IPS DF 4.7 (cell line): ENCODE measurements around the gene LIM2.

ENCODE experiments used
- DNase-seq: peaks from one replicate; pipeline ENCODE4 v3.0.0-alpha.2; 2013; ENCODE audit warnings: low spot score; ENCODE audit errors: extremely low read depth

Gene LIM2

GRCh38 chr19:51365965-51366388 is 21.8 kb downstream of the LIM2 start, which contains the start of gene ETFB:
Gene ETFB, minus strand, starts transcription at chr19:51366388. Its CDS starts 62 bp downstream, at chr19:51366326.
- DNase-seq: no peak

GRCh38 chr19:51365211-51365964 is 22.4 kb downstream of the LIM2 start:
- no peak for DNase-seq

DNA sequence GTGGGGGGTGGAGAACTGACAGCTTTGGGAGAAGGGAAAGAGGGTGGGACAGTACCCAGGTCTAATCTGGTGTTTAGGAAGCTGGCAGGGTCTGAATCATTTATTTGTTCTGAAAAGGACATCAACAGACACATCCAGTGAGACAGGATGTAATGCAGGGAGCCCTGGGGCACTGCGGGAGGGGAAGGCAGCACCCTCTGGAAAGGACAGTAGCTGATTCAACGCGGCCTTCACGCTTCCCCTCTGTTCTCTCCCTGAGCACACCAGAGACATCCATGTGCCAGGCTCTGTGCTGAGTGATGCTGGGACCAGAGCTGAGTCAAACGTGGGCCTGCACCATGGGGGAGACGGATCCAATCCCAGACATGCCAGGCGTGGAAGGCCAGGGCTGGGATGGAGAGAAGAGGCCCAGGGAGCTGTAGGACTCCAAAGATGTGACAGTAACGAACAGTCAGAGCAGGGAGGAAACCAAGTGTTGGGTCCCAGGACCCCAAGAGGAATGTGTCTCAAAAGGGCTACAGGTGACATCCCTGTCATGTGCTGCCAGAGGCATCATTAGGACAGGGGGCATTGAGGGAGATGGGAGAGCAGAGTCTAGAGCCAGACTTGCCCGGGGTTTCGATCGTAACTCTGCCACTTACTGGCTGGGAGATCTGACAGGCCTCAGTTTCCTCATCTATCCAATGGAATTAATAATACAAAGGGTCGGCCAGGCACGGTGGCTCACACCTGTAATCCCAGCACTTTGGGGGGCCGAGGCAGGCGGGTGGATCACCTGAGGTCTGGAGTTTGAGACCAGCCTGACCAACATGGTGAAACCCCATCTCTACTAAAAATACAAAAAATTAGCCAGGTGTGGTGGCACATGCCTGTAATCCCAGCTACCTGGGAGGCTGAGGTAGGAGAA is 23.3 kb downstream of the LIM2 start:
- DNase-seq: no peak

DNA sequence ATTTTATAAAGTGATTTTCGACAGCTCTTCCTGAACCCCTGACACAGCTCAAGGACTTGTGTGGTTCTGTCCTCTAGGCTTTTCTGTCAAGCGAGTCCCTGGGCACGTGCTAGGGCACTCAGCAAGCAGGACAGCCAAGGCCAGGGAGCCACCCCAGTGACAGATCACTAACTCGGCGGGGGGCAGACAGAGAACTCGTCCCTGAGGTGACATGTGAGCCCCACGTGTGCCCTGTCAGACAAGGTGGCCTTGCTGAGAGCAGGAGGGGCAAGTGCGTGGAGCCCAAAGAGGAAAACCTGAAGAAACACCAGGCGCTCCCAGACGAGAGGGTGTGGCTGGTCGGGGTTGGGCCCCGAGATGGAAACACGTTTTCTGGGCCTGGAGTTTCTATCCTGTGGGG is 26.5 kb downstream of the LIM2 start:
- DNase-seq: no peak

GRCh38 chr19:51359294-51359693 is 28.5 kb downstream of the LIM2 start:
- no peak for DNase-seq

GRCh38 chr19:51357952-51358351 is 29.8 kb downstream of the LIM2 start:
- no peak for DNase-seq

DNA sequence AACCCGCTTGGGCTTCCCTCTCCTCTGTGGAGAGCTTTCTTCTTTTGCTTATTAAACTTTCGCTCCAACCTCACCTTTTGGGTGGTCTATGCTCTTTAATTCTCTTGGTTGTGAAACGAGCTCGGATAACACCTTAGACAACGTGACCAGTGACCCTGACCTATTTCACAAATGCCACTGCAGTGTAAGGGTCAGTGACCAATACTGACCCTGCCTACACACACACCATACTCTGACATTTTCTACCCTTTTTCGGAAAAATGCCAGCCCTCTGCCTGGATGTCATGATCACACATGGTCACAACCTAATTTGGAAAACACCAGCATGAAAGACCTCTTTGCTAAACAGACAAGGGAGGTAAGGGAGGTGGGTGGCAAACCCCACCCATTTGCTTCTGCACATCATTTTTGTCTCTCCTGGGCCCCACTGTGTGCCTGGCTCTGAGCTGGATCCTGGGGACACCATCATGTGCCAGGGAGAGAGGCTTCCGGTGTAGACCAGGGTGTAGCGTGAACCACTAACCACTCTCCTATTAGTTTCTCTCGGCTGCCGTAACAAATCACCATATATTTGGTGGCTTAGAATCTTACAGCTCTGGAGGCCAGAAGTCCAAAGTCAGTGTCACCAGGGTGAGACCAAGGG is 31.5 kb downstream of the LIM2 start:
- DNase-seq: no peak

GRCh38 chr19:51354742-51355148 is 33.0 kb downstream of the LIM2 start:
- no peak for DNase-seq

GRCh38 chr19:51354103-51354741 is 33.6 kb downstream of the LIM2 start:
- no peak for DNase-seq

DNA sequence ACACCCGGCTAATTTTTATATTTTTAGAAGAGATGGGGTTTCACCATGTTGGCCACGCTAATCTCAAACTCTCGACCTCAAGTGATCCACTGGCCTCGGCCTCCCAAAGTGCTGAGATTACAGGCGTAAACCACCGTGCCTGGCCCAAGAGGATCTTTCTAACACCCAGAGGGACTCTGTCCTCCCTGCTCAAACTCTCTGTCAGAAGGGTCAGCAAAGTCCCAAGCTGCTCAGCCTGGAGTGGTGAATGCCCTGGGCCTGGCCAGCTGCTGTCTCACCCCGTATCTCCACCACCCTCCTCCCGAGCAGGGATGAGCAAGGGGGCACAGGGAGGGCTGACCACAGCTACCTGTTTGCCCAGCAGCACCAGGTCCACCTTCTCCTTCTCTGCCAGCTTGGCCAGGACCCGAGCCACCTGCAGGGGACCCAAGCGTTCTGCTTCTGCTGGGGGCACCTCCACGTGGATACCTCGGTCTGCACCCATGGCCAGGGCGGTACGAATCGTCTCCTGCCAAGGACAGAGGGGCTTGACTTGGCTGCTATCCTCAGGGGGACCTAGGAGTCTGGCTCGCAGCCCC is 34.9 kb downstream of the LIM2 start:
- no peak for DNase-seq

- DNase-seq: no peak
Measured at GRCh38 chr19:51351266-51351990, 36.3 kb downstream of the LIM2 start.

- DNase-seq: no peak
Measured at GRCh38 chr19:51347209-51347928, 40.4 kb downstream of the LIM2 start.

DNA sequence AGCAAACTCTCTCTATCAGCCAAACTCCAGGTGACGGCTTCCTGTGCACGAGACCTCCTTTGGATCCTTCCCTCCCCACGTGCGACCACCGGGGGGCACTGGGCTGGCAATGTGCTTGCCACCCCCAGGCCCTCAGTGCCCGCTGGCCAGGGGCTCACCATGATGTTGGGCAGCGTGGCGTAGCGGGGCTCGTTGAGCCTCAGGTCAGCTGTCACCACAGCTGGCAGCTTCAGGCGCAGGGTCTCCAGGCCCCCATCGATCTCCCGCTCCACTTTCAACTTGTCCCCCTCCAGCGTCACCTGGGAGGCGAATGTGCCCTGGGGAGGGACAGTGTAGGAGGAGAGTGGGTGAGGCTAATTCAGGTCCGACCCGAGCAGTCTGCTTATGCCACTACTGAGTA is 41.0 kb downstream of the LIM2 start:
- no peak for DNase-seq

- no peak for DNase-seq
Measured at GRCh38 chr19:51345076-51345620, 42.6 kb downstream of the LIM2 start.

DNA sequence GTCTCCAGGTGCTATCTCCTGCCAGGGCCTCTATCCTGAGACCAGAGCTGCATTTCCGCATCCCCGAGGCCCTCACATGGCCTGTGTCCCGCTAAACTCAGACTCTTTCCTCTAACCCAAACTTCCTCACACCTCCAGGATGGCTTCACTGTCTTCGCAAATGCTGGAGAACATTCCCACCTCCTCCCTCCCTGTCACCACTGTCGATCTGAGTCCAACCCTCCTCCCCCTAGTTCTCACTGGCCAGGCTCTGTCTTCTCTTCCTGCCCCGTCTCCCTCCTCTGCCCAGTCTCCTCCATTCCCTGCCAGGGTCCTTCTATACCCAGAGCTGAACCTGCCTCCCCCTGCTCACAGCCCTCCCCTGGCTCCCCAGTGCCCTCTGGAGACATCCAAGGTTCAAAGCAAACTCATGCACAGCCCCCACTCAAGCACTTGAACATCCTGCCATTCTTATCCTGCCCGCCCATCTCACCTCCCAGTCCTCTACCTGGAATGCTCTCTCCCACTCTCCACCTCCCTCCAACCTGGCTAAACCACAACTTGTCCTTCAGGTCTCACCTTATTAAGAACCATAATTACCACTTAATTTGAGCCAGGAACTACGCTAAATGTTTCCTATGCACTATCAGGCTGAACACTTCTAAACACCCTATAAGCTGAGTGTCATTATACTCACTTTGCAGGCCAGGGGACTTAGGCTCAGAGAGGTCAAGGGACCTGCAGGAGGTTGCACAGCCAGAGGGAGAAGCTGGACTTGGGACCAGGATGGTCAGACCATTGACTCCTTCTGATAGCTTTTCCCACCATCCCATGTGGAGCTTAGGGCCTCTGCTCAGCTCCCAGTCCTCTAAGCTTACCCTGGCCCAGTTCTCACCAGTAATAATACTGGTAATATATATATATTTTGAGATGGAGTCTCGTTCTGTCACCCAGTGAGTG is 44.9 kb downstream of the LIM2 start:
- DNase-seq: no peak

- no peak for DNase-seq
Measured at GRCh38 chr19:51341976-51342580, 45.7 kb downstream of the LIM2 start, which contains the start of gene VSIG10L. Gene VSIG10L, minus strand, starts transcription at chr19:51342139. Its CDS starts 15 bp downstream, at chr19:51342124.

DNA sequence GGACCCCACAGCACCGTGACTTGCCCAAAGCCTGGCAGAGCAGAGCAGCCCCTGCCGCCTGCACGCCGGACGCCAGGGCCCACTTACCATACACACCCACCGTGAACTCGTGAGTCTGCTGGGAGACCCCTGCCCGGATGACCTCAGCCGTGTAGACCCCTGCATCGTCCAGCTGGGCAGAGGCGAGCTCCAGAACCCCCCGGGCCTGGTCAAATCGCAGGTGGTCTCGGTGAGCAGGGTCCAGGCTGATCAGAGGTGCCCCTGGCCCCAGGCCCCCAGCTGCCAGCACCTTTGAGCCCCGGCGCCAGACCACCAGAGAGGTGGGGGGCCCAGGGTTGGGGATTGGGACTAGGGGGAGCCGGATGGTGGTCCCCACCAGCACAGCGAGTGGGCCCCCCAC is 46.7 kb downstream of the LIM2 start:
- no peak for DNase-seq
